HG02678 (cell line): ENCODE results near the gene PLPPR3.

Source experiments
- ATAC-seq: cut with Tn5 transposase; IDR thresholded peaks from one replicate; pipeline ENCODE4 v1.9.1; 2021; ENCODE audit warnings: mild to moderate bottlenecking, moderate library complexity; ENCODE audit not compliant: unreplicated experiment

The PLPPR3 gene

GRCh38 chr19:778910-779653, 42.7 kb downstream of the PLPPR3 start:
- no peak for ATAC-seq

- ATAC-seq = no peak
Observed at GRCh38 chr19:776549-776948, 45.2 kb downstream of the PLPPR3 start.

- ATAC-seq = no peak
Observed at GRCh38 chr19:772730-773436, 48.9 kb downstream of the PLPPR3 start.

- no peak for ATAC-seq
Observed at GRCh38 chr19:772063-772462, 49.7 kb downstream of the PLPPR3 start.

- no peak for ATAC-seq
Observed at GRCh38 chr19:771332-771785, 50.4 kb downstream of the PLPPR3 start.

DNA sequence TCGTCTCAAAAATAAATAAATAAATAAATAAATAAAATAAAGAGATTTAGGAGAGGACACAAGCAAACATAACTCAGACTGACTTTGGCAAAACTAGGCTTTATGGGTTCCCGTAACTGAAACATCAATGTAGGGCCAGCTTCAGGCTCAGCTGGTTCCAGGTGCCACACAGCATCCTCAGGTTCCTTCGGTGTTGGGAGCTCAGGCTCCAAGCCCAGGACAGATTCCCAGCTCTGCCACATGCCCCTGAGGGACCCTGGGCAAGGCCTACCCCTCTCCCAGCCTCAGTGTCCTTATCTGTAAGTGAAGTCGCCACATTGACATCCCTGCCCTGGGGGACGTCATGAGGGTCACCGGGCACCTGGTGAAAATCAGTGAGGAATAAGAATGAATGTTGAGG, 52.1 kb downstream of the PLPPR3 start:
- ATAC-seq = no peak

GRCh38 chr19:768424-768823, 53.3 kb downstream of the PLPPR3 start:
- no peak for ATAC-seq

GRCh38 chr19:765179-765738, 56.5 kb downstream of the PLPPR3 start:
- ATAC-seq = no peak

GRCh38 chr19:764301-764700, 57.5 kb downstream of the PLPPR3 start:
- no peak for ATAC-seq

DNA sequence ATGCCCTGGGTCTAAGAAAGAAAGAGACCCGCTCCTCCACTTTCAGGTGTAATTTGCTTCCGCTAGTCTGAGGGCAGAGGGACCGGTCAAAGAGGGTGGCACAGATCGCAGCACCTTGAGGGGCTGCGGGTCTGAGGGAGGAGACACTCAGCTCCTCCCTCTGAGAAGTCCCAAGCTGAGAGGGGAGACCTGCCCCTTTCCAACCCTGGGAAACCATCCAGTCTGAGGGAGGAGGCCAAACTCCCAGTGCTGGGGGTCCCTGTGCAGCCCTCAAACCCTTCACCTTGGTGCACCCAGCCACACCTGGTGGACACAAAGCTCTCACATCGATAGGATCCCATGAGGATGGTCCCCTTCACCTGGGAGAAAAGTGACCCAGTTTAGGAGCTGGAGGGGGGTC, 57.9 kb downstream of the PLPPR3 start:
- no peak for ATAC-seq

DNA sequence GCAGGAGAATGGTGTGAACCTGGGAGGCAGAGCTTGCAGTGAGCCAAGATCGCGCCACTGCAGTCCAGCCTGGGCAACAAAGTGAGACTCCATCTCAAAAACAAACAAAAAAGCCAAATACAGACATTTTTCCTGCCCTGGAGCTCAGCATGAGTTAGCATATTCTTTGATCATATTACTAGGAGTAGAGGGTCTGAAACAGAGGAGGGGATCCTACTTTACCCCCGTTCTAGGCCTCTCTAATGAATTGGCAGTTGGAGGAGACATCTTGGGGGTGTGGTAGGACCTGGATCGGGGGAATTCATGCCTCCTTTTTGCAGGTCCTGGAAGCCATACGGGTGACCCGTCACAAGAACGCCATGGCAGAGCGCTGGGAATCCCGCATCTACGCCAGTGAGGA, 58.6 kb downstream of the PLPPR3 start:
- ATAC-seq = no peak
